ENCODE measurements around the gene ZBTB48.

DNA sequence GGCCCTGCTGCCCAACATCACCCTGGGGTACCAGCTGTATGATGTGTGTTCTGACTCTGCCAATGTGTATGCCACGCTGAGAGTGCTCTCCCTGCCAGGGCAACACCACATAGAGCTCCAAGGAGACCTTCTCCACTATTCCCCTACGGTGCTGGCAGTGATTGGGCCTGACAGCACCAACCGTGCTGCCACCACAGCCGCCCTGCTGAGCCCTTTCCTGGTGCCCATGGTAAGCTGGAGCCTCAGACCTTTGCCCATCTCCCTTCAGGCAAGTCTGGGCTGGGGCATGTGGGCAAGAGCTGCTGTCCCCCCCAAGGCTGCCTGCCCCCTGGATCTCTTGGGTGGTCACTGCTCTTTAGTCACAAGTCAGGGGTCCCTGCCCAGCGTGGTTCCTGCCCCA, 8.8 kb upstream of the ZBTB48 start:
- TF ChIP-seq, protein P1, sequence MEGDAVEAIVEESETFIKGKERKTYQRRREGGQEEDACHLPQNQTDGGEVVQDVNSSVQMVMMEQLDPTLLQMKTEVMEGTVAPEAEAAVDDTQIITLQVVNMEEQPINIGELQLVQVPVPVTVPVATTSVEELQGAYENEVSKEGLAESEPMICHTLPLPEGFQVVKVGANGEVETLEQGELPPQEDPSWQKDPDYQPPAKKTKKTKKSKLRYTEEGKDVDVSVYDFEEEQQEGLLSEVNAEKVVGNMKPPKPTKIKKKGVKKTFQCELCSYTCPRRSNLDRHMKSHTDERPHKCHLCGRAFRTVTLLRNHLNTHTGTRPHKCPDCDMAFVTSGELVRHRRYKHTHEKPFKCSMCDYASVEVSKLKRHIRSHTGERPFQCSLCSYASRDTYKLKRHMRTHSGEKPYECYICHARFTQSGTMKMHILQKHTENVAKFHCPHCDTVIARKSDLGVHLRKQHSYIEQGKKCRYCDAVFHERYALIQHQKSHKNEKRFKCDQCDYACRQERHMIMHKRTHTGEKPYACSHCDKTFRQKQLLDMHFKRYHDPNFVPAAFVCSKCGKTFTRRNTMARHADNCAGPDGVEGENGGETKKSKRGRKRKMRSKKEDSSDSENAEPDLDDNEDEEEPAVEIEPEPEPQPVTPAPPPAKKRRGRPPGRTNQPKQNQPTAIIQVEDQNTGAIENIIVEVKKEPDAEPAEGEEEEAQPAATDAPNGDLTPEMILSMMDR (IDR thresholded peaks at IDR 0.05), result no peak
- TF ChIP-seq EZH2 (IDR thresholded peaks at IDR 0.05) (no peak), EZH2phosphoT487 (IDR thresholded peaks at IDR 0.05) (no peak)

Measured in neural progenitor cell (in vitro differentiated cells).